ENCODE results near the gene CAPN2.

- TF ChIP-seq CTCF (IDR thresholded peaks at IDR 0.05; ENCODE audit: low read depth, low read length) = no peak
- TF ChIP-seq EZH2phosphoT487 (IDR thresholded peaks at IDR 0.05; ENCODE audit: low read depth) = no peak
Measured at GRCh38 chr1:223678841-223679240, 33.5 kb upstream of the CAPN2 start.
